ENCODE measurements around the gene ITGB7.

DNA sequence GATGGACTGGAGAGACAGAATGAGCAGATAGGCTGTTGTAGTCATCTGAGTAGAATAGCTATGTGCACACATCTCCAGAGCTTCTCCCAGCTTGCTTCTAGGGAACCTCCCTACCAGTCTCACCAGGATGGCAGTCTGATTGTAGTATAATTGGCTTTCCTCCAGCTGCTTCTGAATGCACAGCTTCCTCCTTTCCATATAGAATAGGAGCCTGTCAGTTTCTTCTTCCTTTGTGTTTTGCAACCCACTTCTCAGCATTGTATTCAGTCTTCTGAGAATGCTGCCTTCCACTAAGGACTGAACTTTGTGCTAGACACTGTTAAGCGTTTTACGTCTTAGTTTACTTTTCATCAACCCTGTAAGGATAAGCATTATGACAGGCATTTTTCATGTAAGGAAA, 24.1 kb downstream of the ITGB7 start:
- TF ChIP-seq, protein P1, sequence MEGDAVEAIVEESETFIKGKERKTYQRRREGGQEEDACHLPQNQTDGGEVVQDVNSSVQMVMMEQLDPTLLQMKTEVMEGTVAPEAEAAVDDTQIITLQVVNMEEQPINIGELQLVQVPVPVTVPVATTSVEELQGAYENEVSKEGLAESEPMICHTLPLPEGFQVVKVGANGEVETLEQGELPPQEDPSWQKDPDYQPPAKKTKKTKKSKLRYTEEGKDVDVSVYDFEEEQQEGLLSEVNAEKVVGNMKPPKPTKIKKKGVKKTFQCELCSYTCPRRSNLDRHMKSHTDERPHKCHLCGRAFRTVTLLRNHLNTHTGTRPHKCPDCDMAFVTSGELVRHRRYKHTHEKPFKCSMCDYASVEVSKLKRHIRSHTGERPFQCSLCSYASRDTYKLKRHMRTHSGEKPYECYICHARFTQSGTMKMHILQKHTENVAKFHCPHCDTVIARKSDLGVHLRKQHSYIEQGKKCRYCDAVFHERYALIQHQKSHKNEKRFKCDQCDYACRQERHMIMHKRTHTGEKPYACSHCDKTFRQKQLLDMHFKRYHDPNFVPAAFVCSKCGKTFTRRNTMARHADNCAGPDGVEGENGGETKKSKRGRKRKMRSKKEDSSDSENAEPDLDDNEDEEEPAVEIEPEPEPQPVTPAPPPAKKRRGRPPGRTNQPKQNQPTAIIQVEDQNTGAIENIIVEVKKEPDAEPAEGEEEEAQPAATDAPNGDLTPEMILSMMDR (conservative IDR thresholded peaks at IDR 0.05; ENCODE audit: low read depth, low read length): no peak
- no peak for TF ChIP-seq EZH2 (IDR thresholded peaks at IDR 0.05; ENCODE audit: borderline replicate concordance, low read depth, low read length, poor library complexity, severe bottlenecking)

Measured in A673 (cell line).